UCSD-AML1 (cell line): Measurements from ENCODE around the gene IRF1.

ENCODE experiments used
- DNase-seq: peaks from one replicate; lab custom pipeline; 2025; ENCODE audit not compliant: unreplicated experiment; lab: John Stamatoyannopoulos, UW

IRF1 gene

GRCh38 chr5:132500931-132501628 lies 10.5 kb upstream of the IRF1 start:
- DNase-seq = peak; percentile 77

- DNase-seq = no peak
Observed at GRCh38 chr5:132500244-132500930, 9.8 kb upstream of the IRF1 start.

- no peak for DNase-seq
Observed at GRCh38 chr5:132499440-132500243, 9.1 kb upstream of the IRF1 start.

- DNase-seq = no peak
Observed at GRCh38 chr5:132498686-132499271, 8.2 kb upstream of the IRF1 start.

- DNase-seq = no peak
Observed at GRCh38 chr5:132498152-132498551, 7.6 kb upstream of the IRF1 start.

- no peak for DNase-seq
Observed at GRCh38 chr5:132497488-132497997, 7.0 kb upstream of the IRF1 start.

- DNase-seq = peak; percentile 86
Observed at GRCh38 chr5:132496631-132497487, 6.3 kb upstream of the IRF1 start.

GRCh38 chr5:132496191-132496630 lies 5.6 kb upstream of the IRF1 start:
- peak; percentile 89 for DNase-seq

- DNase-seq = peak; percentile 89
Observed at GRCh38 chr5:132495667-132496190, 5.2 kb upstream of the IRF1 start.

- no peak for DNase-seq
Observed at GRCh38 chr5:132493821-132494220, 3.2 kb upstream of the IRF1 start.

- DNase-seq = no peak
Observed at GRCh38 chr5:132493241-132493640, 2.7 kb upstream of the IRF1 start.

GRCh38 chr5:132492386-132493125 lies 2.0 kb upstream of the IRF1 start:
- no peak for DNase-seq

GRCh38 chr5:132491368-132492364 lies 1.1 kb upstream of the IRF1 start:
- DNase-seq = no peak

GRCh38 chr5:132489871-132490483 lies 596 bp downstream of the IRF1 start:
- peak; percentile 68 for DNase-seq

- no peak for DNase-seq
Observed at GRCh38 chr5:132489051-132489770, 1.4 kb downstream of the IRF1 start.

GRCh38 chr5:132488590-132488989 lies 2.0 kb downstream of the IRF1 start:
- DNase-seq = no peak
